ENCODE results near the gene ERICH6B.
"Not testable (repeated sequence)": the region's sequence is repeated elsewhere in the genome, so short reads cannot be mapped to it uniquely, and the experiment has no call there.

The ERICH6B gene

DNA sequence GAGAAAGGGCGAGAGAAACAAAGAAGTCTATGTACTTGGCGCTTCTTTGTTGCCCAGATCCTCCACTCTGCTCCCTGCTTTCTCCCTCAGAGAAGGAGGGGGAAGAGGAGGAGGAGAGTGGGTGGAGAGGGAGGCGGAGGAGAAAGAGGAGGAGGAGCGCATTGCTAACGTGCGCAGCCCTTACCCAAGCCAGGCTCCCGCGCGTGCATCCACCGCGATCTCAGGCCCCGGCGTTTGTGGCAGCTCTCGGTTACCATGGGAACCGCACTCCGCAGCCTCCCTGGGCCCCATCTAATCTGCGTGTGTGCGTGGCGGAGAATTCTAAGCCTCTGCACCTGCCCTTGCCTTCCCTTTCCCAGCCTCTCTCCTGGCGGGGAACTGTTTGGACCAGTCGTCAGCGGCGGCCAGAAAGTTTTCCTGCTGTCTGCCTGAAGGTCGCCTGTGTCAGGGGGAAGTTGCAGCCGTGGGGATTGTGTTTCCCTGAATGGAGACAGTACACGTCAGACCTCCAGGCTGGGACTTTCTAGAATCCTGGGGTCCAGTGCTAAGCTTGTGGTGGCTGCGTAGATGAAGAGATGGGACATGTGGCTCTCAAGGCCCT lies at the start of gene ERICH6B:
ERICH6B (minus strand) TSS at position 239 of the 601 bp plus-strand sequence. CDS start 18,734 bp downstream, outside the sequence.
- Histone ChIP-seq H3K4me2 (ENCODE audit: low read depth, low read length, poor library complexity, severe bottlenecking) (no peak within 1 kb of the TSS), H3K4me3 (ENCODE audit: insufficient read depth, low read length, poor library complexity, severe bottlenecking) (no peak within 1 kb of the TSS), H3K27ac (ENCODE audit: low read depth, low read length) (no peak within 1 kb of the TSS), H4K20me1 (ENCODE audit: low read depth, low read length) (no peaks in the 10 kb centered on the region), H3K9ac (ENCODE audit: low read length) (no peak within 1 kb of the TSS), H3K27me3 (ENCODE audit: low read length) (no peaks in the 10 kb centered on the region), H3K9me3 (ENCODE audit: insufficient read depth, low read length) (no peaks in the 10 kb centered on the region), H3K36me3 (ENCODE audit: low read length) (no peaks in the 10 kb centered on the region), H3F3A (ENCODE audit: insufficient read depth) (no peaks in the 10 kb centered on the region), H3K9me2 (replicated peaks; ENCODE audit: insufficient read depth, low read length) (no peaks in the 10 kb centered on the region), H3K79me2 (ENCODE audit: insufficient read depth, low read length) (no peaks in the 10 kb centered on the region), H2AFZ (ENCODE audit: low read depth, low read length, severe bottlenecking) (no peak within 1 kb of the TSS)
- TF ChIP-seq, protein P1, sequence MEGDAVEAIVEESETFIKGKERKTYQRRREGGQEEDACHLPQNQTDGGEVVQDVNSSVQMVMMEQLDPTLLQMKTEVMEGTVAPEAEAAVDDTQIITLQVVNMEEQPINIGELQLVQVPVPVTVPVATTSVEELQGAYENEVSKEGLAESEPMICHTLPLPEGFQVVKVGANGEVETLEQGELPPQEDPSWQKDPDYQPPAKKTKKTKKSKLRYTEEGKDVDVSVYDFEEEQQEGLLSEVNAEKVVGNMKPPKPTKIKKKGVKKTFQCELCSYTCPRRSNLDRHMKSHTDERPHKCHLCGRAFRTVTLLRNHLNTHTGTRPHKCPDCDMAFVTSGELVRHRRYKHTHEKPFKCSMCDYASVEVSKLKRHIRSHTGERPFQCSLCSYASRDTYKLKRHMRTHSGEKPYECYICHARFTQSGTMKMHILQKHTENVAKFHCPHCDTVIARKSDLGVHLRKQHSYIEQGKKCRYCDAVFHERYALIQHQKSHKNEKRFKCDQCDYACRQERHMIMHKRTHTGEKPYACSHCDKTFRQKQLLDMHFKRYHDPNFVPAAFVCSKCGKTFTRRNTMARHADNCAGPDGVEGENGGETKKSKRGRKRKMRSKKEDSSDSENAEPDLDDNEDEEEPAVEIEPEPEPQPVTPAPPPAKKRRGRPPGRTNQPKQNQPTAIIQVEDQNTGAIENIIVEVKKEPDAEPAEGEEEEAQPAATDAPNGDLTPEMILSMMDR (IDR thresholded peaks at IDR 0.05; ENCODE audit: insufficient read depth, low read length, poor library complexity, severe bottlenecking): no peak
- no peak for TF ChIP-seq EZH2phosphoT487 (conservative IDR thresholded peaks at IDR 0.05; ENCODE audit: low read length)

DNA sequence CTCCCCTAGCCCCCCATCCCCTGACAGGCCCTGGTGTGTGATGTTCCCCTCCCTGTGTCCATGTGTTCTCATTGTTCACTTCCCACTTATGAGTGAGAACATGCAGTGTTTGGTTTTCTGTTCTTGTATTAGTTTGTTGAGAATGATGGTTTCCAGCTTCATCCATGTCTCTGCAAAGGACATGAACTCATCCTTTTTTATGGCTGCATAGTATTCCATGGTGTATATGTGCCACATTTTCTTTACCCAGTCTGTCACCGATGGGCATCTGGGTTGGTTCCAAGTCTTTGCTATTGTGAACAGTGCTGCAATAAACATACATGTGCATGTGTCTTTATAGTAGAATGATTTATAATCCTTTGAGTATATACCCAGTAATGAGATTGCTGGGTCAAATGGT lies 47.4 kb upstream of the ERICH6B start:
- H2AFZ ChIP-seq (ENCODE audit: low read depth, low read length, severe bottlenecking); H3K9me3 ChIP-seq (ENCODE audit: insufficient read depth, low read length); H3K27ac ChIP-seq (ENCODE audit: low read depth, low read length): not testable (repeated sequence)

DNA sequence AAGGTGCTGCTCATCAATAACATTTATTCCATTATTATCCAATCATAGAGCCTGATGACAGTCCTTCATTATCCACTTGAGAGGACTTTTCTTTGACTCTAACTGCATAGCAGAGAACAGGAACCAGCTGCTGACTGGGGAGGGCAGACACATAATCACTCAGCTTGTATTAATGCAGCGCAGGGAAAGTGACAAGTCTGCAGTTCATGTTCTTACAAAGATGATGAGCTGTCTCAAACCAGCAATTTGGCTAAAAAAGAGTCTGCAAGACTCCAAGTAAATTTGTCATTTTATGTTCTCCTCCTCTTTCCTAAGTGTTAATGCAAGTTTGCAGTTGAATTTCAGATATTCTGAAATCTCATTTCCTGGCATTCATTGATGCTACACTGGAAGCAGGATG lies 46.6 kb upstream of the ERICH6B start:
- Histone ChIP-seq H3K9me2 (replicated peaks; ENCODE audit: insufficient read depth, low read length) (no peaks in the 10 kb centered on the region), H2AFZ (ENCODE audit: low read depth, low read length, severe bottlenecking) (no peak overlapping the region), H3K36me3 (ENCODE audit: low read length) (no peaks in the 10 kb centered on the region), H3K9ac (ENCODE audit: low read length) (no peak overlapping the region), H4K20me1 (ENCODE audit: low read depth, low read length) (no peaks in the 10 kb centered on the region), H3K4me3 (ENCODE audit: insufficient read depth, low read length, poor library complexity, severe bottlenecking) (no peak overlapping the region), H3F3A (ENCODE audit: insufficient read depth) (no peaks in the 10 kb centered on the region), H3K27me3 (ENCODE audit: low read length) (no peaks in the 10 kb centered on the region), H3K4me2 (ENCODE audit: low read depth, low read length, poor library complexity, severe bottlenecking) (no peak overlapping the region), H3K9me3 (ENCODE audit: insufficient read depth, low read length) (no peaks in the 10 kb centered on the region), H3K27ac (ENCODE audit: low read depth, low read length) (no peak overlapping the region), H3K79me2 (ENCODE audit: insufficient read depth, low read length) (no peaks in the 10 kb centered on the region)
- TF ChIP-seq, protein P1 (IDR thresholded peaks at IDR 0.05; ENCODE audit: insufficient read depth, low read length, poor library complexity, severe bottlenecking): no peak
- TF ChIP-seq EZH2phosphoT487 (conservative IDR thresholded peaks at IDR 0.05; ENCODE audit: low read length): no peak

More for the DNA sequence above, 47.4 kb upstream of the ERICH6B start:
- not testable (repeated sequence) for H3K4me2 ChIP-seq (ENCODE audit: low read depth, low read length, poor library complexity, severe bottlenecking); H3K27me3 ChIP-seq (ENCODE audit: low read length); H3K4me3 ChIP-seq (ENCODE audit: insufficient read depth, low read length, poor library complexity, severe bottlenecking); H3K79me2 ChIP-seq (ENCODE audit: insufficient read depth, low read length); H3K36me3 ChIP-seq (ENCODE audit: low read length); H3F3A ChIP-seq (ENCODE audit: insufficient read depth); H3K9me2 ChIP-seq (replicated peaks; ENCODE audit: insufficient read depth, low read length); H4K20me1 ChIP-seq (ENCODE audit: low read depth, low read length); H3K9ac ChIP-seq (ENCODE audit: low read length)

DNA sequence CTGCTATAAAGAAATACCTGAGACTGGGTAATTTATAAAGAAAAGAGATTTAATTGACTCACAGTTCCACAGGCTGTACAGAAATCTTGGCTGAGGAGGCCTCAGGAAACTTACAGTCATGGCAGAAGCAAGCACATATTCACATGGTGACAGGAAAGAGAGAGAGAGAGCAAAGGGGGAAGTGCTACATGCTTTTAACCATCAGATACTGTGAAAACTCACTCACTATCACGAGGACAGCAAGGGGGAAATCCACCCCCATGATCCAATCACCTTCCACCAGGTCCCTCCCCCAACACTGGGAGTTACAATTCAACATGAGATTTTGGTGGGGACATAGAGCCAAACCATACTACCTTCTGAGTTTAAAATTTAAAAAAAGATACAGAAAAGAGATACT lies 44.9 kb upstream of the ERICH6B start:
- H3K9me2 ChIP-seq (replicated peaks; ENCODE audit: insufficient read depth, low read length); H3K4me3 ChIP-seq (ENCODE audit: insufficient read depth, low read length, poor library complexity, severe bottlenecking); H2AFZ ChIP-seq (ENCODE audit: low read depth, low read length, severe bottlenecking); H3K4me2 ChIP-seq (ENCODE audit: low read depth, low read length, poor library complexity, severe bottlenecking); H3F3A ChIP-seq (ENCODE audit: insufficient read depth); H3K9me3 ChIP-seq (ENCODE audit: insufficient read depth, low read length); H3K36me3 ChIP-seq (ENCODE audit: low read length); H3K27ac ChIP-seq (ENCODE audit: low read depth, low read length); H3K9ac ChIP-seq (ENCODE audit: low read length); H3K79me2 ChIP-seq (ENCODE audit: insufficient read depth, low read length); H4K20me1 ChIP-seq (ENCODE audit: low read depth, low read length); H3K27me3 ChIP-seq (ENCODE audit: low read length): not testable (repeated sequence)

Measured in SU-DHL-6 (cell line).